Activated CD4-positive, CD25-positive, alpha-beta regulatory T cell (primary cell): ENCODE results near the gene RSRC1.
"Not testable (repeated sequence)": the region's sequence is repeated elsewhere in the genome, so short reads cannot be mapped to it uniquely, and the experiment has no call there.

Experiments
- DNase-seq, 4 experiments: peaks; one replicate each; lab custom pipeline; 2025; lab: John Stamatoyannopoulos, UW

RSRC1 gene

DNA sequence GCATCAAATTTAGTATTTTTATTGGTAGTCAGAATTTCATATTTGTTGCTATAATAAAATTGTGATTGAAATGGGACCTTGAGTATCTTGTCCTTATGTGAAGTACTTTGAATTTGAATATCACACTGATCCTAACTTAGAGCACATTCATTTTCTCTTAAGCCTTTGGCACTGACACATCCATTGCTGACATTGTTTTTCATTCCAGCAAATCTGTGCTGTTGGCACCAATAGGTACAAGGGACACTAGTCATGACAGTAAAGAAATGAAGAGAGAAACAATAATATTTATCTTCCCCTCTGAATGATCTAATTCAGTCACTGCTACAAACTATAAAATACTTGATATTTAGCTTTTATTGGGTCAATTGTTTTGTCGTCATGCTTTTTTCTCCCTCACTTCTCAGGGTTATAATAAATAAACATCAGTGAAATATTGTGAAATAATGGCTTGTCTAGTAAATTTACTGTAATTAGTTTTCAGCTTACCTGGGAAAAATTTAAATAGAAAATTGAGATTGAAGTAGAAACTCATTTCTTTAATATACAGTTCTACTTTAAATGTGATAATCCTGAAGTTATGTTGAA lies 294.3 kb downstream of the RSRC1 start:
- DNase-seq = no peak

GRCh38 chr3:158405507-158405906 lies 295.6 kb downstream of the RSRC1 start:
- no peak for DNase-seq

DNA sequence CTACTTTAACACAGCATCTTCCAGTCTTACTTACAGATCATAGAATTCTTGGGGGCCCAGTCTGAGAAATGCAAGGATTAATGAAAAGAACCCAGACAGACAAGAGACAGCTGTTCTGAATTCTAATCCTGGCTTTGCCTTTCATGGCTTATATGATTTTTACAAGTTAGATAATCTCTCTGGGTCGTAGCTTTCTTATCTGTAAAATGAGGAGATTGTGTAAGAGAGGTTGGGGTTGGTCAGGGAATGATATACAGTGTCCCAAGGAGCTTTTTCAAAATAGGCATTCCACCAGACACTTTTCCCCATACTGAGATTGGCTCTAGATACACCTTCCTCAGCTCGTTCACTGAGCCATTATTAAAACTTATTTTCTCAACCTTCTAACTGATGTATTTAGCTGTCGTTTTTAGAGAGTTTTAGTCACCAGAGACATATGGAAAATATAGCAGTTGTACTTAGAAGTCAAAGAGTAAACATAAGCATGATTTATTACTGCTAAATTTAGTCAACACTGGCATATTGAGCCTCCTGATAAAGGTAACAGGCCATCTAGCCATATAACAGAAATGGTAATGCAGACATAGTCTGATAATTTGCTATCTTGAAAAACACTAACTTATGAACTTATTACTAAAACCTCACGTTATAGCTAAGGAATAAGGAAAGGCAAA lies 298.1 kb downstream of the RSRC1 start:
- no peak for DNase-seq

GRCh38 chr3:158408518-158408897 lies 298.6 kb downstream of the RSRC1 start:
- not testable (repeated sequence) for DNase-seq

GRCh38 chr3:158418035-158418434 lies 308.1 kb downstream of the RSRC1 start:
- DNase-seq = no peak

- no peak for DNase-seq
Observed at GRCh38 chr3:158419820-158420653, 310.1 kb downstream of the RSRC1 start.

- no peak for DNase-seq
Observed at GRCh38 chr3:158420654-158421396, 310.9 kb downstream of the RSRC1 start.

DNA sequence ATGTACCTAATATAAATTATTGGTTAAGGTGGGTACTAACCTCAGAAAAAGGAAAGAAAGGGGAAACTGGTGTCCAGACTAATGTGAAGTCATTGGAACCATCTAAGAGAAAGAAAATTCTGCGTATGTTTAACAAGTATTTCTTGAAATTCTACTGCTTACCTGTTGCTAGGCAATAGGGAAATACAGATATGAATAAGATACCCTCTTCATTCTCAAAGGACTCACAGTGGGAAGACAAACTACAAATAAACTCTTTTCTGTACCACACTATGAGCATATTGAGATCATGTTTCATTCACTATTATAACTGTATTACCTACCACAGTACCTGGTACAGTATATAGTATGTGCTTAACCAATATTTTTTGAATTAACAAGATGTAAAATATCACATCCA lies 320.6 kb downstream of the RSRC1 start:
- no peak for DNase-seq

GRCh38 chr3:158430968-158431367 lies 321.1 kb downstream of the RSRC1 start:
- DNase-seq = no peak

GRCh38 chr3:158431829-158432228 lies 321.9 kb downstream of the RSRC1 start:
- DNase-seq = no peak

- no peak for DNase-seq
Observed at GRCh38 chr3:158434412-158435038, 324.6 kb downstream of the RSRC1 start.

DNA sequence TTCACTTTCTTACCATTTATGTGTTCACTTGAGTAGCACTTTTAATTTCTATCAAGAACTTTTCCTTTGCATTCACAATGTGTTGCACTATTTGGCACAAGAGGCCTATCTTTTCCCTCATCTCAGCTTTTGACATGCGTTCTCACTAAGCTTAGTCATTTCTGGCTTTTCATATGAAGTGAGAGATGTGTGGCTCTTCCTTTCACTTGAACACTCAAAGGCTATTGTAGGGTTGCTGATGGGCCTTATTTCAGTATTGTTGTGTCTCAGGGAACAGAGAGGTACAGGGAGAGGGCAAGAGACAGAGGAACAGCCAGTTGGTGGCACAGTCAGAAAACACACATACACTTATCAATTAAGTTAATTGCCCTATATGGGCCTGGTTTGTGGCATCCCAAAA lies 333.7 kb downstream of the RSRC1 start:
- DNase-seq = no peak

- no peak for DNase-seq
Observed at GRCh38 chr3:158447408-158447807, 337.5 kb downstream of the RSRC1 start.

DNA sequence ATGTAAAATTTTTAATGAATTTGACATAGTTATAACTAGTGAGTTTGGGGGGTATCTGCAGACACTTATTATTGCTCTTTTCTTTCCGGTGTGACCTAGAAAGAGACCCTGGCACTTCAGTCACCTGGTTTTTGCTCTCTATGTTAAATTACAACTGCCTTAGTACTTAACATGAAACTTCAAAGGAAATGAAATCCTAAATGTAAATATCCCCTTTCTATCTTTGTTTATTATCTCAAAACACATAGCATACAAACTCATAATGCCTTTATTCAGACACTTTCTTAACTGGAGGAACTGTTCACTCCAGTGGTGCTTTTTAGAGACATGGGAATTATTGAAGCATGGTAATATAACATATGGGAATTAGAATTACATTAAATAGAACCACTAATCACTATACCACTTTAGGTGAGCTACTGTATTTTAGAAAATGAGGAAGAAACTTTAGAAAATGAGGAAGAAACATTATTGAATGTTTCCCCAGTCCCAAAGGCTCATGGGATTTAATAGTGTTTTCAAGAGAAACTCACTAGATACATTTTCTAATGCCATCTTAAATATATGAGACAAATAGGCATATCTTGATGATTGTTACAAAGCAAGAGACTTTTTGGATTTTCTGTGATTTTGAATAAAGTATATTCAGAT lies 341.6 kb downstream of the RSRC1 start:
- no peak for DNase-seq

DNA sequence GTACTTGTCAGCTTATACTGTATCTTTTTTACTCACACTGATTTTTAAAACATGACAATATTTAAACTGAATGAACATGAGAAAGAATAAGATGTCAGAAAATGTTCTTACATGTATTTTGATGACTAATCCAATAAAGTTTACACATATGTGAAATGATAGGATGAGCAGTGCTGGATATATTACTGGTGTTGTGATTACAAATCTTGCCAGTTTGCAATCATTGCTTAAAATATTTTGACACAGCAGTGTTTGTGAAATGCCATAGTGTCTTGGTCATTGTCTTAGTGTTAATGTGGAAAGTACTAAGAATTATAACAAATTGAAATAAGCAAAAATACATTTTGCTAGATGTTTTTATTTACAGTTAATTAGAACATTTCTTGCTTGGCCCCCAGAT lies 342.4 kb downstream of the RSRC1 start:
- no peak for DNase-seq

DNA sequence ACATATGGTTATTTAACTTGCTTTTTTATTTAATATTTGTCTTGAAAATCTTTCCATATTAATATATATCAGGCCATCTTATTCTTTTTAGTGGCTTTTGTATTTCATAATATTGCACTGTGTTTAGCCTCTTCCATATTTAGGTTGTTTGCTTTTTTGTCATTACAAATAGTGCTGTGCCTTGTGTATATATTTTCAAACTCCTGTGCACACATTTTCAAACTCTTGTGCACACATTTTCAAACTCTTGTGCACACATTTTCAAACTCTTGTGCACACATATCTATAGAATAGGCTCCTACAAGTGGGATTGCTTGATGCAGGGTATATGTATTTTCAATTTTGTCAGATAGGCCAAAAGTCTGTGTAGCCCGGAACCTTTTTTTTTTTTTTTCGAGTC lies 343.1 kb downstream of the RSRC1 start:
- no peak for DNase-seq

GRCh38 chr3:158453865-158454264 lies 344.0 kb downstream of the RSRC1 start:
- DNase-seq = no peak

- no peak for DNase-seq
Observed at GRCh38 chr3:158455406-158455805, 345.5 kb downstream of the RSRC1 start.

GRCh38 chr3:158456114-158456513 lies 346.2 kb downstream of the RSRC1 start:
- no peak for DNase-seq

GRCh38 chr3:158458464-158458863 lies 348.6 kb downstream of the RSRC1 start:
- no peak for DNase-seq

DNA sequence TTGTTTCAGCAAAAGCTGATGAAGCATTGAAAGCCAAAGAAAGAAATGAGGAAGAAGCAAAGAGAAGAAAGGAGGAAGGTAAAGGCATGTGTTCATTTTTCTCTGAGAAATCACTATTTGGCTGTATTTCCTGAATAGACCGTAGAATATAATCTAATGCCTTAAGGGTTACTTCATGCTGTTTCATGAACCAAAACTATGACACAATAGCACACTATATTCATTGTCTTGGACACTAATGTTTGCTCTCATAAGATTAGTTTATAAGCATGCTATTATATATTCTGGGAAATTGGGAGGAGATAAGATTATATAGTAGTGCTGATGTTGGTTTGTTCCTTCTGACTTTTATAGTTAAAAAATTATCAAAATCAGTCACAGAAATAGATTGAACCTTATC lies 351.0 kb downstream of the RSRC1 start:
- DNase-seq = no peak

DNA sequence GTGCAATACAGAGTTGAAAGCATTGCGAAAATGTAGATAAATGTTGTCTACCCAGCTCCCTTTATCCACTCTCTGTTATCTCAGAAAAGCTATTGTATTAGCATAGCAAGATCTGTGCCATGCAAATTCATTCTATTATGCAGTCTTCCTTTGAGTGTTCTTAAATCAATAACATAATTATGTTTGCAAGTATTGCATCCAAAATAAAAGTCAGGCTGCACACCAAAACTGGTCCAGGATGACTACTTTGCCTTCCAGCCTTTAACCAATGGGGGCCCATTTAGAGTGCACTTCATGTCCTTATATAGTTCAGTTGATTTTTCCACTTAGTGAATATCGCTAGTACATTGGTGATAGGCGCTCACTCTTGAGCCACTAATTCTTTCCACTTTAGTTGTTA lies 353.7 kb downstream of the RSRC1 start:
- DNase-seq = no peak
